K562 (cell line): ENCODE measurements around the gene COX6B2. TPM values are rescaled to one million over a fixed set of nuclear protein-coding genes. Genes with fewer than 3 reads are reported as not detected.
A peak's percentile ranks its signal among the peaks of the same experiment; 100 is the strongest.

Experiments used
- CEBPG ChIP-seq, 3 experiments: fragments of 200-800 bp in 1 of 3; sonication (Bioruptor generic) in 1 of 3; sonication (generic) in 1 of 3; formaldehyde crosslinking in 1 of 3; IDR thresholded peaks in 2 of 3; conservative IDR thresholded peaks in 1 of 3; 2 replicates each; pipeline versions ENCODE4 v1.6.1 to v1.8.0; 2016 to 2022; ENCODE audit warnings: missing compliant biosample characterization in 2 of 3, missing genetic modification characterization in 2 of 3, mild to moderate bottlenecking in 1 of 3, missing genetic modification reagents in 1 of 3
- JUN ChIP-seq, 2 experiments: sonication (generic) in 1 of 2; formaldehyde crosslinking in 1 of 2; IDR thresholded peaks; 2 replicates each; pipeline versions ENCODE4 v1.6.1 to v1.8.0; 2012 to 2022; ENCODE audit warnings: borderline replicate concordance in 2 of 2, mild to moderate bottlenecking in 2 of 2, improper control_type of control experiment in 1 of 2, low read depth in 1 of 2, low read length in 1 of 2, missing genetic modification reagents in 1 of 2
- KAT2B ChIP-seq: IDR thresholded peaks from one replicate; pipeline ENCODE4 v1.6.1; 2012; ENCODE audit warnings: low read depth, mild to moderate bottlenecking, control low read depth, inconsistent platforms, low read length, moderate library complexity
- KLF1 ChIP-seq: fragments of 450-650 bp; IDR thresholded peaks from 2 replicates; pipeline ENCODE4 v1.6.1; 2016; ENCODE audit warnings: missing genetic modification characterization, missing compliant biosample characterization
- MED1 ChIP-seq: sonication (generic); formaldehyde crosslinking; IDR thresholded peaks from 2 replicates; pipeline ENCODE4 v1.8.1; 2023; ENCODE audit warnings: missing genetic modification reagents, borderline replicate concordance
- MEIS2 ChIP-seq: fragments of 450-650 bp; IDR thresholded peaks from 2 replicates; pipeline ENCODE4 v1.6.1; 2014; ENCODE audit warnings: mild to moderate bottlenecking; ENCODE audit not compliant: partially characterized antibody
- RFX5 ChIP-seq: IDR thresholded peaks from 2 replicates; pipeline ENCODE4 v1.6.1; 2011; ENCODE audit warnings: low read depth, mild to moderate bottlenecking, improper control_type of control experiment, low read length
- SIN3A ChIP-seq, 2 experiments: fragments of 150-350 bp in 1 of 2; IDR thresholded peaks; 2 replicates each; pipeline ENCODE4 v1.6.1; 2011 to 2016; ENCODE audit warnings: borderline replicate concordance in 2 of 2, low read depth in 2 of 2, low read length in 2 of 2, mild to moderate bottlenecking in 2 of 2, moderate library complexity in 2 of 2; ENCODE audit not compliant: control insufficient read depth in 1 of 2
- SMAD1 ChIP-seq: fragments of 150-350 bp; IDR thresholded peaks from 2 replicates; pipeline ENCODE4 v1.6.1; 2014; ENCODE audit warnings: low read length, low read depth; ENCODE audit not compliant: partially characterized antibody
- TAF7 ChIP-seq: fragments of 450-650 bp; IDR thresholded peaks from 2 replicates; pipeline ENCODE4 v1.6.1; 2016; ENCODE audit warnings: missing genetic modification characterization, missing compliant biosample characterization
- TBL1XR1 ChIP-seq, 2 experiments: IDR thresholded peaks; 2 replicates each; pipeline ENCODE4 v1.6.1; 2012; ENCODE audit warnings: improper control_type of control experiment in 2 of 2, low read length in 2 of 2, mild to moderate bottlenecking in 1 of 2
- TCF7L2 ChIP-seq: fragments of 150-350 bp; IDR thresholded peaks from 2 replicates; pipeline ENCODE4 v1.6.1; 2016; ENCODE audit warnings: low read depth, mild to moderate bottlenecking, low read length, moderate library complexity
- YY1 ChIP-seq, 3 experiments: IDR thresholded peaks; 2 replicates each; pipeline ENCODE4 v1.6.1; 2011; ENCODE audit warnings: low read length in 2 of 3, mild to moderate bottlenecking in 2 of 3, moderate library complexity in 2 of 3, borderline replicate concordance in 1 of 3, control low read depth in 1 of 3, low read depth in 1 of 3; ENCODE audit not compliant: insufficient read depth in 3 of 3, insufficient replicate concordance in 2 of 3, control insufficient read depth in 1 of 3, insufficient read length in 1 of 3; ENCODE audit errors: extremely low read depth in 1 of 3
- ZNF232 ChIP-seq: sonication (generic); formaldehyde crosslinking; IDR thresholded peaks from 2 replicates; pipeline ENCODE4 v1.8.0; 2022; ENCODE audit warnings: mild to moderate bottlenecking, missing genetic modification reagents
- ZNF282 ChIP-seq: sonication (generic); formaldehyde crosslinking; IDR thresholded peaks from 2 replicates; pipeline ENCODE4 v1.8.1; 2023; ENCODE audit warnings: missing genetic modification reagents
- polyA plus RNA-seq, 8 experiments: library from polyadenylated mRNA; depleted of rRNA in 4 of 8; stranded (reverse) in 5 of 8; unstranded in 3 of 8; fragments of >200 nt; fragmentation: Nextera tagmentation in 2 of 8; fragmentation: Illumina TruSeq in 1 of 8; extraction: Ambion mirVana in 2 of 8; extraction: Trizol in 1 of 8; gene quantifications; 2 replicates each; pipeline versions ENCODE4 v1.2.1 to v1.2.3, GENCODE V29; 2011 to 2014; ENCODE audit warnings: inconsistent platforms in 1 of 8, missing spikeins in 1 of 8
- total RNA-seq, 7 experiments: library from RNA; depleted of rRNA in 6 of 7; stranded (reverse); fragments of >200 nt in 6 of 7; fragmentation: Illumina TruSeq in 2 of 7; extraction: Trizol in 2 of 7; gene quantifications; 2 replicates each; pipeline versions ENCODE4 v1.2.1 to v1.2.3, GENCODE V29; 2011 to 2021; ENCODE audit warnings: low replicate concordance in 1 of 7
- TF ChIP-seq, protein P1 (sequence below): fragments of 250-450 bp; sonication (Bioruptor Pico); IDR thresholded peaks from 2 replicates; pipeline ENCODE4 v1.8.0; 2022; ENCODE audit warnings: inconsistent platforms, mild to moderate bottlenecking, moderate library complexity, borderline replicate concordance
- TF ChIP-seq, protein P2 (sequence below): IDR thresholded peaks from 2 replicates; pipeline ENCODE4 v1.6.1; 2012; ENCODE audit warnings: low read depth, low read length, improper control_type of control experiment, borderline replicate concordance
- TF ChIP-seq, protein P3 (sequence below): sonication (generic); formaldehyde crosslinking; IDR thresholded peaks from 2 replicates; pipeline ENCODE4 v1.8.0; 2022; ENCODE audit warnings: missing genetic modification reagents, mild to moderate bottlenecking, borderline replicate concordance

COX6B2 gene
- total and polyA plus RNA-seq, 9 of the 15 experiments (the other 6 are each of a cell fraction or from before 2014, with no cell fraction given), result 0.40 to 2.5 (median 0.83) TPM

DNA sequence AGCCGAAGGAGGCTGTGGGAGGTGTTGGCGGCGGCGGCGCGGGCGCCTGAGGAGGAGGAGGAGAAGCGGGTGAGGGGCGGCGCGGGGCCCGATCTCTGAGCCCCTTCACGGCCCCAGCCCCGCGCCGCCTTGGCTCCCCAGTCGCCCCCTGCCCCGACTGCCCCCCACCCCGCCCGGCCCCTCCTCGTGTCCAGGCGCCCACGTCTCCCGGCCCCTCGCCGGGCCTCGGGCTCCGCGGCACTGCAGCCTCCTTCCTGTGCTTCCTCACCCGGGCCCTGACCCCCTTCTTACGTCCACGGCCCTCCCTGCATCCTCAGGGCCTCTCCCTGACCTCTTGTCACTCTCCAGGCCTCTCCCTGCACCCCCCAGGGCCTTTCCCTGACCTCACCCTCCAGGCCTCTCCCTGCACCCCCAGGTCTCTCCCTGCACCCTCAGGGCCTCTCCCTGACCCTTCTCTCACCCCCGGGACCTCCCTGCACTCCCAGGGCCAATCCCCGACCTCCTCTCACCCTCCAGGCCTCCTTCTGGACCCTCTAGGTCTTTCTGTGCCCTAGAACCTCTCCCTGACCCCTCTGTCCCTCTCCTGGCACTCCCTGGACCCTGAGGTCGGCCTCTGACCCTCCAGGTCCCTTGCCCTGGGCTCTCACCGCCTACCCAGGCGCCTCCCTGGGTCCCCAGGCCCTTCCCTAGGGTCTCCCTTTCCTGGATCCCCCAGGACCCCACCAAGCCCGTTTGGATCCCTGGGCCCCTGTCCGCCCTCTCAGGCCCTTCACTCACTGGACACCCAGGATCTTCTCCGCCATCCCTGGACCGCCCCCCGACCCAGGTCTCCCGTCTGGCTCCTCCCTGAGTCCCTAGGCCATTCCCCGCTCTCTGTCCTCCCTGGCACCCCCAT lies 14.4 kb downstream of the COX6B2 start (continued):
- TF ChIP-seq SMAD1, result no peak
- no peak for TF ChIP-seq TBL1XR1 (IDR thresholded peaks at IDR 0.05; ENCODE audit: low read length in 2 of 2)
- no peak for TF ChIP-seq JUN (IDR thresholded peaks at IDR 0.05; ENCODE audit: borderline replicate concordance, low read depth, low read length)
- TF ChIP-seq JUN (CRISPR knock-in tag; IDR thresholded peaks at IDR 0.05; ENCODE audit: borderline replicate concordance), result peak; percentile 51; the same call in 1 of the 2 replicates
- TF ChIP-seq MEIS2, result no peak
- no peak for TF ChIP-seq CEBPG (CRISPR knock-in tag; IDR thresholded peaks at IDR 0.05)
- TF ChIP-seq CEBPG (tag; conservative IDR thresholded peaks at IDR 0.05 in 1 of 2, IDR thresholded peaks at IDR 0.05 in 1 of 2), result no peak
- TF ChIP-seq KLF1, result no peak
- TF ChIP-seq, protein P1, sequence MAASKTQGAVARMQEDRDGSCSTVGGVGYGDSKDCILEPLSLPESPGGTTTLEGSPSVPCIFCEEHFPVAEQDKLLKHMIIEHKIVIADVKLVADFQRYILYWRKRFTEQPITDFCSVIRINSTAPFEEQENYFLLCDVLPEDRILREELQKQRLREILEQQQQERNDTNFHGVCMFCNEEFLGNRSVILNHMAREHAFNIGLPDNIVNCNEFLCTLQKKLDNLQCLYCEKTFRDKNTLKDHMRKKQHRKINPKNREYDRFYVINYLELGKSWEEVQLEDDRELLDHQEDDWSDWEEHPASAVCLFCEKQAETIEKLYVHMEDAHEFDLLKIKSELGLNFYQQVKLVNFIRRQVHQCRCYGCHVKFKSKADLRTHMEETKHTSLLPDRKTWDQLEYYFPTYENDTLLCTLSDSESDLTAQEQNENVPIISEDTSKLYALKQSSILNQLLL (CRISPR knock-in tag), result no peak
- no peak for TF ChIP-seq MED1 (CRISPR knock-in tag)
- no peak for TF ChIP-seq TAF7
- TF ChIP-seq RFX5, result no peak
- no peak for TF ChIP-seq ZNF232 (CRISPR knock-in tag)
- no peak for TF ChIP-seq KAT2B
- no peak for TF ChIP-seq TCF7L2
- TF ChIP-seq, protein P2, sequence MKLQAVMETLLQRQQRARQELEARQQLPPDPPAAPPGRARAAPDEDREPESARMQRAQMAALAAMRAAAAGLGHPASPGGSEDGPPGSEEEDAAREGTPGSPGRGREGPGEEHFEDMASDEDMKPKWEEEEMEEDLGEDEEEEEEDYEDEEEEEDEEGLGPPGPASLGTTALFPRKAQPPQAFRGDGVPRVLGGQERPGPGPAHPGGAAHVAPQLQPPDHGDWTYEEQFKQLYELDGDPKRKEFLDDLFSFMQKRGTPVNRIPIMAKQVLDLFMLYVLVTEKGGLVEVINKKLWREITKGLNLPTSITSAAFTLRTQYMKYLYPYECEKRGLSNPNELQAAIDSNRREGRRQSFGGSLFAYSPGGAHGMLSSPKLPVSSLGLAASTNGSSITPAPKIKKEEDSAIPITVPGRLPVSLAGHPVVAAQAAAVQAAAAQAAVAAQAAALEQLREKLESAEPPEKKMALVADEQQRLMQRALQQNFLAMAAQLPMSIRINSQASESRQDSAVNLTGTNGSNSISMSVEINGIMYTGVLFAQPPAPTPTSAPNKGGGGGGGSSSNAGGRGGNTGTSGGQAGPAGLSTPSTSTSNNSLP, result no peak
- TF ChIP-seq, protein P3, sequence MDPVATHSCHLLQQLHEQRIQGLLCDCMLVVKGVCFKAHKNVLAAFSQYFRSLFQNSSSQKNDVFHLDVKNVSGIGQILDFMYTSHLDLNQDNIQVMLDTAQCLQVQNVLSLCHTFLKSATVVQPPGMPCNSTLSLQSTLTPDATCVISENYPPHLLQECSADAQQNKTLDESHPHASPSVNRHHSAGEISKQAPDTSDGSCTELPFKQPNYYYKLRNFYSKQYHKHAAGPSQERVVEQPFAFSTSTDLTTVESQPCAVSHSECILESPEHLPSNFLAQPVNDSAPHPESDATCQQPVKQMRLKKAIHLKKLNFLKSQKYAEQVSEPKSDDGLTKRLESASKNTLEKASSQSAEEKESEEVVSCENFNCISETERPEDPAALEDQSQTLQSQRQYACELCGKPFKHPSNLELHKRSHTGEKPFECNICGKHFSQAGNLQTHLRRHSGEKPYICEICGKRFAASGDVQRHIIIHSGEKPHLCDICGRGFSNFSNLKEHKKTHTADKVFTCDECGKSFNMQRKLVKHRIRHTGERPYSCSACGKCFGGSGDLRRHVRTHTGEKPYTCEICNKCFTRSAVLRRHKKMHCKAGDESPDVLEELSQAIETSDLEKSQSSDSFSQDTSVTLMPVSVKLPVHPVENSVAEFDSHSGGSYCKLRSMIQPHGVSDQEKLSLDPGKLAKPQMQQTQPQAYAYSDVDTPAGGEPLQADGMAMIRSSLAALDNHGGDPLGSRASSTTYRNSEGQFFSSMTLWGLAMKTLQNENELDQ (CRISPR knock-in tag), result no peak
- TF ChIP-seq SIN3A (IDR thresholded peaks at IDR 0.05; ENCODE audit: borderline replicate concordance in 2 of 2, control insufficient read depth in 1 of 2, low read depth in 2 of 2, low read length in 2 of 2), result peak in 1 of 2 experiments; percentile 9; a peak in 1 of 4 replicates
- no peak for TF ChIP-seq ZNF282 (CRISPR knock-in tag)
- TF ChIP-seq YY1 (IDR thresholded peaks at IDR 0.05; ENCODE audit: borderline replicate concordance in 1 of 3, control insufficient read depth in 1 of 3, extremely low read depth in 1 of 3, insufficient read depth in 3 of 3, insufficient read length in 1 of 3, insufficient replicate concordance in 2 of 3, low read depth in 1 of 3, low read length in 2 of 3), result peak in 2 of 3 experiments; percentile 39 to 68
